ENCODE measurements around the gene SYPL1. TPM values are rescaled to one million over a fixed set of nuclear protein-coding genes. Genes with fewer than 3 reads are reported as not detected.

The SYPL1 gene
- total RNA-seq, 3 donors from 2014 or later, result 96.2 to 116 (median 98.3) TPM

- intact Hi-C loops (cut with DNase I; ENCODE audit: low total_unique reads), result loop anchor here (5.0 kb wide), 1 partner anchor 98 kb away; no protein-coding TSS in a partner anchor
These were observed 52.6 kb downstream of the SYPL1 start for GRCh38 chr7:106059556-106059955.

DNA sequence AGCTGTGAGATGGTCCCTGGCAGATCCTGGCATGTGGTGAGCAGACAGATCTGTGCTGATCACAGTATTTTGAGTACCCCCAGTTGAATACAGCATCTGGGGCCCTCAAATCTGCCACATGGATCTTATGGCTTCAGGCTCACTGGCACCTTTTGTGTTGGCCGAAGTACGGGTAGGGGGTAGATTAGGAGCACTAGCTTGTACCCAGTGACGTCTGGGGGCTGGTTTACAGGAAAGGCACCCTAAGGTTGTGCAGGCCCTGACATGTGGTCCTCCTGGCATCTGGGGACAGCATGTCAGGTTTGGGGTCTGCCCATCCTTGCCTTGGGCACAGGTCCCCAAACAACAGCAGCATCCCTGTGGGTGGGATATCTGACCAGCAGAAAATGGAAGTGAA lies 53.2 kb downstream of the SYPL1 start:
- DNase-seq (ENCODE audit: low spot score in 2 of 2), result no peak
- H3K9me3 ChIP-seq, result no peaks in the 10 kb centered on the region
- no peaks in the 10 kb centered on the region for H3K27me3 ChIP-seq
- H3K27ac ChIP-seq, result peak overlapping the region; percentile 52 to 78
- intact Hi-C loops (cut with DNase I; ENCODE audit: low total_unique reads), result loop anchor here (5.0 kb wide), 1 partner anchor 98 kb away; no protein-coding TSS in a partner anchor
- peaks cover 0 to 13% of the 10 kb centered on the region in 2 donors for H3K4me1 ChIP-seq
- TF ChIP-seq POLR2AphosphoS5 (IDR thresholded peaks at IDR 0.05) (no peak), POLR2A (IDR thresholded peaks at IDR 0.05) (no peak), CTCF (IDR thresholded peaks at IDR 0.05) (no peak)
- H3K36me3 ChIP-seq, result no peaks in the 10 kb centered on the region
- H3K4me3 ChIP-seq, result no peak overlapping the region

More at GRCh38 chr7:106059556-106059955, 52.6 kb downstream of the SYPL1 start:
- Histone ChIP-seq H3K36me3 (no peaks in the 10 kb centered on the region), H3K4me3 (no peak overlapping the region), H3K9me3 (no peaks in the 10 kb centered on the region), H3K27ac (peak overlapping the region in 1 of 2 donors; percentile 78), H3K4me1 (peaks cover 0 to 18% of the 10 kb centered on the region in 2 donors), H3K27me3 (no peaks in the 10 kb centered on the region)
- no peak for DNase-seq (ENCODE audit: low spot score in 2 of 2)
- TF ChIP-seq POLR2A (IDR thresholded peaks at IDR 0.05) (no peak), CTCF (IDR thresholded peaks at IDR 0.05) (no peak), POLR2AphosphoS5 (IDR thresholded peaks at IDR 0.05) (no peak)

- DNase-seq (ENCODE audit: low spot score in 2 of 2), result peak; percentile 92 to 93
- Histone ChIP-seq H3K27ac (peak overlapping the region; percentile 52 to 78), H3K27me3 (no peaks in the 10 kb centered on the region), H3K9me3 (no peaks in the 10 kb centered on the region), H3K4me3 (no peak overlapping the region), H3K4me1 (peaks cover 0 to 13% of the 10 kb centered on the region in 2 donors), H3K36me3 (no peaks in the 10 kb centered on the region)
- TF ChIP-seq POLR2AphosphoS5 (IDR thresholded peaks at IDR 0.05) (peak in 2 of 3 donors; percentile 62), CTCF (IDR thresholded peaks at IDR 0.05) (no peak)
- intact Hi-C loops (cut with DNase I; ENCODE audit: low total_unique reads), result loop anchor here (5.0 kb wide), 1 partner anchor 99 kb away; no protein-coding TSS in a partner anchor
These were observed 53.9 kb downstream of the SYPL1 start for GRCh38 chr7:106057962-106058927.

GRCh38 chr7:106057204-106057961 lies 54.7 kb downstream of the SYPL1 start:
- peak overlapping the region in 1 of 2 donors; percentile 78 for H3K27ac ChIP-seq
- no peaks in the 10 kb centered on the region for H3K27me3 ChIP-seq
- H3K4me1 ChIP-seq, result peaks cover 0 to 13% of the 10 kb centered on the region in 2 donors
- TF ChIP-seq POLR2AphosphoS5 (IDR thresholded peaks at IDR 0.05) (no peak), CTCF (IDR thresholded peaks at IDR 0.05) (peak in 1 of 3 donors; percentile 7), POLR2A (IDR thresholded peaks at IDR 0.05) (no peak)
- intact Hi-C loops (cut with DNase I; ENCODE audit: low total_unique reads), result loop anchor here (5.0 kb wide), 1 partner anchor 100 kb away; no protein-coding TSS in a partner anchor
- H3K9me3 ChIP-seq, result no peaks in the 10 kb centered on the region
- no peak for DNase-seq (ENCODE audit: low spot score in 2 of 2)
- H3K4me3 ChIP-seq, result no peak overlapping the region
- no peaks in the 10 kb centered on the region for H3K36me3 ChIP-seq
